Tibial nerve (tissue), 3 donors: Measurements from ENCODE around the gene GDI1.

Experiments used
- POLR2A ChIP-seq, 2 donors: fragments of 450-650 bp; IDR thresholded peaks; one replicate each; pipeline ENCODE4 v1.6.1; 2017; ENCODE audit warnings: antibody characterized with exemption in 2 of 2, mild to moderate bottlenecking in 2 of 2, moderate library complexity in 2 of 2
- TF ChIP-seq, protein P1 (sequence below), 5 experiments: fragments of 200-600 bp in 3 of 5; fragments of 450-650 bp in 2 of 5; sonication (generic) in 3 of 5; IDR thresholded peaks; one replicate each; pipeline ENCODE4 v1.5.1; 2016 to 2019; ENCODE audit warnings: antibody characterized with exemption in 5 of 5, mild to moderate bottlenecking in 3 of 5, moderate library complexity in 2 of 5

DNA sequence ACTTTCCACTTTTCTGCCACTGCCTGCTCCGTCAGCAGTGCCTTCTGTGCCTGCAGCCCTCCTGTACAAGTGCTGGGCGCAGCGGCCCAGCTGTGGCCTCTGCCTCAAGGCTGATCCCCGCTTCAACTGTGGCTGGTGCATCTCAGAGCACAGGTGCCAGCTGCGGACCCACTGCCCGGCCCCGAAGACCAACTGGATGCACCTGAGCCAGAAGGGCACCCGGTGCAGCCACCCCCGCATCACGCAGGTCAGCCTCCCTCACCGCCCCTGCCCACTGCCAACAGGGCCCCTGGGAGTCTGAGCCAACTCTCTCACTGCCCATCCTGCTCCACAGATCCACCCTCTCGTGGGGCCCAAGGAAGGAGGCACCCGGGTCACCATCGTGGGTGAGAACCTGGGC, 28.6 kb downstream of the GDI1 start:
- TF ChIP-seq, protein P1, sequence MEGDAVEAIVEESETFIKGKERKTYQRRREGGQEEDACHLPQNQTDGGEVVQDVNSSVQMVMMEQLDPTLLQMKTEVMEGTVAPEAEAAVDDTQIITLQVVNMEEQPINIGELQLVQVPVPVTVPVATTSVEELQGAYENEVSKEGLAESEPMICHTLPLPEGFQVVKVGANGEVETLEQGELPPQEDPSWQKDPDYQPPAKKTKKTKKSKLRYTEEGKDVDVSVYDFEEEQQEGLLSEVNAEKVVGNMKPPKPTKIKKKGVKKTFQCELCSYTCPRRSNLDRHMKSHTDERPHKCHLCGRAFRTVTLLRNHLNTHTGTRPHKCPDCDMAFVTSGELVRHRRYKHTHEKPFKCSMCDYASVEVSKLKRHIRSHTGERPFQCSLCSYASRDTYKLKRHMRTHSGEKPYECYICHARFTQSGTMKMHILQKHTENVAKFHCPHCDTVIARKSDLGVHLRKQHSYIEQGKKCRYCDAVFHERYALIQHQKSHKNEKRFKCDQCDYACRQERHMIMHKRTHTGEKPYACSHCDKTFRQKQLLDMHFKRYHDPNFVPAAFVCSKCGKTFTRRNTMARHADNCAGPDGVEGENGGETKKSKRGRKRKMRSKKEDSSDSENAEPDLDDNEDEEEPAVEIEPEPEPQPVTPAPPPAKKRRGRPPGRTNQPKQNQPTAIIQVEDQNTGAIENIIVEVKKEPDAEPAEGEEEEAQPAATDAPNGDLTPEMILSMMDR (IDR thresholded peaks at IDR 0.05): no peak
- TF ChIP-seq POLR2A (IDR thresholded peaks at IDR 0.05): no peak
